Renal cortical epithelial cell (primary cell): ENCODE data around the gene GSTK1. TPM values are rescaled to one million over a fixed set of nuclear protein-coding genes. Genes with fewer than 3 reads are reported as not detected.
"Not testable (repeated sequence)": the region's sequence is repeated elsewhere in the genome, so short reads cannot be mapped to it uniquely, and the experiment has no call there.

Source experiments
- DNase-seq: peaks from one replicate; pipeline ENCODE4 v3.0.0-alpha.2; 2011; ENCODE audit warnings: low read depth
- total RNA-seq: library from RNA; depleted of rRNA; stranded (reverse); fragments of >200 nt; gene quantifications from 2 replicates; pipeline ENCODE4 v1.2.3, GENCODE V29; 2014

The GSTK1 gene
- total RNA-seq, 1 donor from 2014 or later: 123 TPM

- no peak for DNase-seq
These were observed 24.8 kb upstream of the GSTK1 start for GRCh38 chr7:143238289-143238980.

GRCh38 chr7:143239813-143240212 is 23.4 kb upstream of the GSTK1 start:
- no peak for DNase-seq

DNA sequence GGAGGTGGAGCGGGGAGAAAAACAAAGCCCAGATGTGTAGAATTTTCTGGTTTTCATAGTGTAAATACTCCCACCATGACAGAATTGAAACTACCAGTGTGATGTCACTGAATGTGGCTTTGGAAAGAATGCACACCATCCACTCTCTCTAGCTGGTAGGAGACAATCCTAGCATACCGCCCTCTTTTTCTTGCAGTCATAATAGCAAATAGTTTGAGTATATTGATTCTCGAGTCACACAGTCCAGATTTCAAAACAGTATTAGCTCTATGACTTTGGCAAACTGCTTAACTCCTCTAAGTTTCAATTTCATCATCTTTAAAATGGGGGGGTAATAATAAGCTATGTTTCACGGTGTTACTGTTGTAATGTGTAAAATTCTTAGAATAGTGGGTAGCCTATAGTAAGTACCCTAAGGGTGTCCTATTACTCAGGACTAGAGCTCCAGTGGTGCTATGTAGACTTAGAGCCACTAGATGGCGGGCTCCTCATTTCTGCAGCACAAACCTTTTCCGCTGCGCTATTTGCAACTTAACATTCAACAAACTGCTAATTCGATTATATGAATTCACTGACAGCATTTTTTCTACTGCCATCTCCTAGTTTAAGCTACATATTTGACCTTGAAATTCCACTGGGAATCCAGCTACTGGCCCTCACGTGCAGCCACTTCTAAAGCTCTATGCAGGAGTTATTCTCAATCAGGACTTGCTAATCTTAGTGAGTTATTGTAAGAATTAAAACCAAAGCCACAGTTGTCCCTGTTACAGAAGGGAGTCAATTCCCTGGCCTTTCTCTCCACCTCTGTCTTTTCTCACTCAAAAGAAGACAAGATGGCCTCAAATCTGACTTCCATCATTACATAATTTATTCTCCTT is 22.7 kb upstream of the GSTK1 start:
- DNase-seq: peak; percentile 78

DNA sequence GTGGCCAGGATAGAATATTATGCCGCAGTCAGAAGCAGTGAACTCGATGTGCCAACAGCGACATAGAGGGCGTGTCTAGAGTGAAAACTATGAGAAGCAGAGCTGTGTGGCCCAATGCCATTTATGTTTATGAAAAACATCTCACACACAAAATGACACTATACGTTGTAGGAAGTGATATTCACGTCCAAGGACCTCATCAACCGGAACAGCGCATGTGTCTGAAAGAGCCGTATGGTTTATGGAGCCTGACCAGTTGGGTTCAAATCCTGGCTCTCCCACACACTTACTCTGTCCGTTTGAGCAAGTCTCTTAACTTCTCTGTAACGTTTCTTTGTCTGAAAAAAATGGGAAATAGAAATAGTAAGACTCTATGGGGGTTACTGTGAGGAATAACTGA is 20.9 kb upstream of the GSTK1 start:
- no peak for DNase-seq

- DNase-seq: no peak
These were observed 20.1 kb upstream of the GSTK1 start for GRCh38 chr7:143243111-143243510.

DNA sequence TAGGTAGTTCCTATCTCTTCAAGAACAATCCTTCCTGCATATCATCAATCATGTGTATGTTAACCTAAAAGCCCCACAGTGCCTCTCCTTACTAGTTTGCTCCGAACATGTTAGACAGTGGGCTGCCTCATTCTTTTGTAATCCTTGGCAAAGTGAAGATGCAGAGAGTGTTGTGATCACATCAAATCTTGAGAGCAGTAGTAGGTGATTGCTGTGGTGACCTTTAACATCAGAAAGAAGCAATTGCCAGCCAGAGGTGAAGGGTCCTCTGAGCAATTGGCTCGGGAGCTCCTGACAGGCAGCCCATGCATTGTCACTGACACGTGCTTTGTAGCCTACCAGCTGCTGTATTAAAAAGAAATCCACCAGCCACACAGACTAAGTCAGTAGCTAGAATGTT is 19.6 kb upstream of the GSTK1 start:
- DNase-seq: no peak

DNA sequence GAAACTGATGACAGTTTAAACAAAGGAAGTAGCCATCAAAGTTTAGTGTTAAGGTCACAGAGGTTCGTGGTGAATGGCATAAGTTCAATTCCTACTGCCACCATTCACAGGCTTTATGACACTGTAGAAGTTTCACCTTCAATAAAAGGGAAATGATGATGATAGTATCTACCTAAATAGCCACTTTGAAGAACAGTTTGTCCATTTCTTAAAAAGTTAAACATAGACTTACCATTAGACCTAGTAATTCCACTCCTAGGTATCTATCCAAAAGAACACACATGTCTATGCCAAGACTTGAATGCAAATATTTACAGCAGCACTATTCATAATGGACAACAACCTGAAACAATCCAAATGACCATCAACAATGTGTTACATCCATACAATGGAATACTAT is 18.9 kb upstream of the GSTK1 start:
- no peak for DNase-seq

GRCh38 chr7:143245123-143245522 is 18.1 kb upstream of the GSTK1 start:
- peak; percentile 89 for DNase-seq

GRCh38 chr7:143247372-143247771 is 15.9 kb upstream of the GSTK1 start:
- DNase-seq: no peak

DNA sequence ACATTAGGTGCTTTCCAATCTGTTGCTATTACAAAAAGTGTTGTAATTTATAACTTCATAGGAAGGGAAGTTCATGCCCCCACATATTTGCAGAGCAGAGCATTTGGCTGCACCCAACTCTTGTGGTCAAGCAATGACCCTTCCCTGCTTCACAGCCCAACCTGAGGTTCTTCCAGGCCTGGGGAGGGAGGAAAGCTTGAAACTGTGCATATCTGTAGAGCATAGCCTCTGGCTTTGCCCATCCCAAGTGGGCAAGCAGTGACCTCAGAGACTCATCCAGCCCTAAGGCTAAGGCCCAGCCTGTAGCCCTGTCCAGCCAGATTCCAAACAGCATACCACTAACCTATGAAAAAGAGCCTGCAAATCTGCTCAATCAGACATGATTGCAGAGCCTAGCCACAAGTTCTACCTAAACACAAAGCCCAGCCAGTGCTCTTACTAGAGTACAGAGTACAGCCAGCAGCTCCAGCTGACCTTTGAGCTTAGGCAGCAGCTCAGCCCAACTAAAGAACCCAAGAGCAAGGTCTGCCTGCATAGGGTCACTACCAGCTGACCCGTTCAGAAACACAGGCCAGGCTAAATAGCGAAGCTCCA is 14.4 kb upstream of the GSTK1 start:
- DNase-seq: peak; percentile 72

- DNase-seq: no peak
These were observed 13.0 kb upstream of the GSTK1 start for GRCh38 chr7:143250199-143250598.

DNA sequence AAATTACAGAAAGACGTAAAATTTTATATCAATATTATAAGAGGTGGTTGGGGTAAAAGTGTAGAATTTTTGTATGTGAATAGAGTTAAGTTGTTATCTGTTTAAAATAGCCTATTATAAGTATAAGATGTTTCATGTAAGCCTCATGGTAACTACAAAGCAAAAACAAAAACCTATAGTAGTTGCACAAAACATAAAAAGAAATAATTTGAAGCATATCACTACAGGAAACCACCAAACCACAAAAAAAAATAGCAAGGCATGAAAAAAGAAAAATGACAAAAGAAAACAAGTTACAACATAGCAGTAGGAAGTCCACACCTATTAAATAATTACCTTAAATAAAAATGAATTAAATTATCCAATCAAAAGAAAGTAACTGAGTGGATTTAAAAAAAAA is 12.4 kb upstream of the GSTK1 start:
- DNase-seq: no peak

DNA sequence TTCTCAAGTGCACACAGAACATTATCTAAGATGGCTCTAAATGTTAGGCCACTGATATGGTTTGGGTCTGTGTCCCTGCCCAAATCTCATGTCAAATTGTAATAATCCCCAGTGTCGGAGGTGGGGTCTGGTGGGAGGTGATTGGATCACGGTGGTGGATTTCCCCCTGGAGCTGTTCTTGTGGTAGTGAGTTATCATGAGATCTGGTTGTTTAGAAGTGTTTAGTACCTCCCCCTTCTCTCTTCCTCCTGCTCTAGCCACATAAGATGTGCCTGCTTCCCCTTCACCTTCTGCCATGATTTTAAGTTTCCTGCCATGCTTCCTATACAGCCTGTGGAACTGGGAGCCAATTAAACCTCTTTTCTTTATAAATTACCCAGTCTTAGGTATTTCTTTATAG is 11.2 kb upstream of the GSTK1 start:
- no peak for DNase-seq

DNA sequence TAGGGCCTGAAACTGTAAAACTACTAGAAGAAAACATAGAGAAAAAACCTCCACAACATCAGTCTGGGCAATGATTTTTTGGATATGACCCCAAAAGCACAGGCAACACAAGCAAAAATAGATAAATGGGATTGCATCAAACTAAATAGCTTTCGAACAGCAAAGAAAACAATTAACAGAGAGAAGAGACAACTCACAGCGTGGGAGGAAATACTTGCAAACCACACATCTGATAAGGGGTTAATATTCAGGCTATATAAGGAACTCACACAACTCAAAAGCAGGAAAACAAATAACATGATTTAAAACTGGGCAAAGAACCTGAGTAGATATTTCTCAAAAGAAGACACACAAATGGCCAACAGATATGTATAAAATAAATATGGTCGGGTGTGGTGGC is 7.7 kb upstream of the GSTK1 start:
- no peak for DNase-seq

DNA sequence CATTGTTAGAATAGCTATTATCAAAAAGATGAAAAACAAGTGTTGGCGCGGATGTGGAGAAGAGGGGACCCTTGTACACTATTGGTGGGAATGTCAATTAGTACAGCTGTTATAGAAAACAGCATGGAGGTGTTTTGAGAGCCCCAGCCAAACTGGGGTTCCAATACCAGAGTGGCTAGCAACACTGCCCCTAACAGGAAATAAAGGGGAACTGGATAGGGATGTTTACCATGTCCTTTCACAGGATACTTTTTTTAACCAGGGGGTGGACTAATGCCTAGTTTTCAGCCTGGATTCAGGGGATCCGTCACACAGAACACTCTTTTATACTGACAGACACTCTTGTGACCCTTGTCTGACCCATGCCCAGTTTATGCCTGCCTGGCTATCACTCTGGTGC is 6.9 kb upstream of the GSTK1 start:
- no peak for DNase-seq

DNA sequence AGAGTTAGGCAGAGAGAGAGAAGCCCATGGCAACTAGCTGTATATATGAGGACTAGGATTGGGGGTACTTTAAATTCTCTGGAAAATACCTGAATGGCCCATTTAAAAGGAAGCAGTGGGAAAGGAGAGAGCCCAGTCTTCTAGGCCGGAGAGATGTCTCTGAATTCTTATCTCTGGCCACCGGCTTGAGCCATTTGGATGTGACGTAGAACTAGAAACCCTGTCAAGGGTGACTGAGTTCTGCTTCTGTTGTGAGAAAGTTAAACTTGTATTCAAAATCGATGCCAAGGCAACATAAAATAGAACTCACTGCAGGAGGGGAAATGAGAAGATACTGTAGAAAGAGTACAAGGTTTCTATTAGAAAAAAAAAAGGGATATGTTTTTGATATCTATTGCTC is 6.3 kb upstream of the GSTK1 start:
- no peak for DNase-seq

DNA sequence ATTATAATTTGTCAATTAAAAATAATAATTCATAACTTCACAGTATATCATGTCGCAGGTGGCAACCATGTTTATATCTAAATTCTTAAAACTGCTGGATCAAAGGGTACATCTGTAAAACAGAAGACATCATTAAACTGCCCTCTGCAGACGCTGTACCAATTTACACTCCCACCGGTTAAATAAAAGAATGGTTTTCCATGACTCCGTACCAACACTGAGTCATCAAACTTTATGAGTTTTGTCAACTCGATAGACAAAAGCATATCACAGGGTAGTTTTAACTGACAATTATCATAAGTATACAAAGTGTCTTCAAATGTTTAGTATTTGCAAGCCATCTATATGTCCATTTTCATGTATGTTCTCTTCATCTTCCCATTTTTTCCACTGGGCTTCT is 5.7 kb upstream of the GSTK1 start:
- no peak for DNase-seq

- DNase-seq: no peak
These were observed 4.4 kb upstream of the GSTK1 start for GRCh38 chr7:143258831-143259230.

DNA sequence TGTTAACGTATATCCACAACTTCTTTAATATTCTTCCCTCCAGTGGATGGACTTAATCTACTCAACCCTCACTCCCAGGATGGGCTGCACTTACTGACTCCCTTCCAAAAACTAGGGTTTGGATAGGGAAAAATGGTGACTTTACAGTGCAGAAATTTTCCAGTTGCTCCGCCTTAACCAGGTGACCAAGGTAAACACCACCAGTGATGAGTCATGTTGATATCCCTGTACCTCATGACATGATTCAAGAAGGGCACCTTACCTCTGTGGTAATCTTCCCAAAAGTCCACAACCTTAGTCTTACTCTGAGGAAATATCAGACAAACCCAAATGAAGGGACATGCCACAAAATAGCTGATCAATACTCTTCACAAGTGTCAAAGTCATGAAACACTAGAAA is 3.5 kb upstream of the GSTK1 start:
- DNase-seq: no peak

DNA sequence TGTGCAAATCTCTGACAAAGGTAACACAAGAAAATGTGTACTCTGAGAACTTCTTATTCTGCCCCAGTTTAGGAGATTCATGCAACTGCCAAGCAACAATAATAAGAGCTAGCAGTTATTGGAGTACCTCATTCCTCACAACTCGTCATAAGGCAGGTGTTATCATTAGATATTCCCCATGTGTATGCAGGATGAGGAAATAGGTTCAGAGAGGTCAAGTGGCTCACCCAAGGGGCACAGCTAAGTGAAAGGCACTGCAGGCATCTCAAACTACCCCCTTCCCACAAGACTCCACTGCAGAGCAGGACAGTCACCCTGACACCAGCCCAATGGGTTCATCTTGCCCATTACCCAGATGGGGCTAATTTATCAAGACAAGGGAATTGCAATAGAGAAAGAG is 1.3 kb upstream of the GSTK1 start:
- DNase-seq: no peak

DNA sequence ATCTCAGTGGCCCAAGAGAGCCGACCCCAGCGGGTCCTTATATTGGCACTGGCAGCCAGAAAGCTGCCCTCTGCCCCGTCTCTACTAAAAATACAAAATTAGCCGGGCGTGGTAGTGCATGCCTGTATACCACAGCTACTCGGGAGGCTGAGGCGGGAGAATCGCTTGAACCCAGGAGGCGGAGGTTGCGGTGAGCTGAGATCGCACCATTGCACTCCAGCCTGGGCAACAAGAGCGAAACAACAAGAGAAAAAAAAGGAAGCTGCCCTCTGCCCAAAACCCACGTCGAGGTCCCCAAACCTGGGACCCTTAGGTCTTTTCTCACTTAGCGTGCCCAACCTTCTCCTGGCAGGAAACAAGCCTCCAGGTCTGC is 941 bp downstream of the GSTK1 start:
- not testable (repeated sequence) for DNase-seq

GRCh38 chr7:143265017-143265693 is 1.9 kb downstream of the GSTK1 start:
- no peak for DNase-seq

DNA sequence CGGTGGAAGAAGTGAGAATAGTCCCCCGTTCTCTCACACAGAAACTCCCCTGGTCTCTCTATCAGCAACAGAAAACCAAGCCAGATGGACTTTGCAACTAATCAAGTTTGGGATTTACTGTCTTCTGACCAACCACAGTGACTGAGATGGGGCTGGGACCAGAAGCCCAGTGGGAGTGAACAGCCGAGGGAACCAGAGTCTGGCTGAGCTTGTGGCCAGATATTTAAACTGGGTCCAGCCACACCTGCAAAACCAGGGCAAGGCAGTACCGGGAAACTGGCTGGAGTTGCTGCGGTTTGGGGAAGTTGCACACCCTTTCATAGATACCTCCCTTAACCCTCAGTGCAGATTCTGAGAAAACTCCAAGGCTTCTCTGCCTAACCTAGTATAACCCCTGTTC is 6.0 kb downstream of the GSTK1 start:
- no peak for DNase-seq
